OCI-LY3 (cell line): ENCODE results near the gene SMIM29.

Experiments
- CTCF ChIP-seq: fragments of 200-600, 300-600 bp; sonication (generic); IDR thresholded peaks from 2 replicates; pipeline ENCODE4 v1.5.1; 2014; ENCODE audit warnings: antibody characterized with exemption, low read length, low read depth
- EZH2phosphoT487 ChIP-seq: fragments of 200-600 bp; shearing (Covaris generic); IDR thresholded peaks from 2 replicates; pipeline ENCODE4 v1.6.1; 2018; ENCODE audit warnings: antibody characterized with exemption, mixed run types, low read depth

DNA sequence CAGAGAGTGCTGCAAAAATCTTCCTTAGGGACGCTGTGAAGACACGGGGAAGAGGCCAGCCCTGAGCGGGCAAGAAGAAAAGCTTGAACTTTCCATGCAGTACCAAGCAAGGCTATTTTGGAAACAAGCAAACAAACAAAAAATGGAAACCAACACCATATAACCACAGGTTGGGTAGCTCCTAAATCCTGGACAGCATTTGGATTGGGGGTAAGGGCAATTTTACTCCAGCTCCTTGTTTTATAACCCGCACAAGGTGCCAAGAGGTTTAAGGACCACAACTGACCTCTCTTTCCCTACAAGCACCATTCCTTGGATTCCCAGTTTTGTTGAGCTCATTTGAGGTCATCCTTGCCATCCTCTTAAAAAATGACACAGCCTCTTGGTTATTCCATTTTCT is 31.4 kb upstream of the SMIM29 start:
- no peak for TF ChIP-seq CTCF
- TF ChIP-seq EZH2phosphoT487 = no peak
